Astrocyte of the spinal cord (primary cell): ENCODE results near the gene PKIG.

ENCODE experiments used
- DNase-seq: peaks from one replicate; pipeline ENCODE4 v3.0.0; 2011; ENCODE audit warnings: low read depth, low spot score
- H3K4me3 ChIP-seq: 2 replicates; pipeline ENCODE4 v1.5.1; 2011; ENCODE audit warnings: low read depth, mild to moderate bottlenecking, low read length, moderate library complexity
- in situ Hi-C: cut with HindIII; loops from 2 replicates; pipeline ENCODE4 v1.10.0; 2017; ENCODE audit warnings: low sequenced_read_pairs
- TF ChIP-seq, protein P1 (sequence below): IDR thresholded peaks from 2 replicates; pipeline ENCODE4 v1.5.1; 2012; ENCODE audit warnings: low read depth, mild to moderate bottlenecking, low read length, inconsistent platforms

PKIG gene

DNA sequence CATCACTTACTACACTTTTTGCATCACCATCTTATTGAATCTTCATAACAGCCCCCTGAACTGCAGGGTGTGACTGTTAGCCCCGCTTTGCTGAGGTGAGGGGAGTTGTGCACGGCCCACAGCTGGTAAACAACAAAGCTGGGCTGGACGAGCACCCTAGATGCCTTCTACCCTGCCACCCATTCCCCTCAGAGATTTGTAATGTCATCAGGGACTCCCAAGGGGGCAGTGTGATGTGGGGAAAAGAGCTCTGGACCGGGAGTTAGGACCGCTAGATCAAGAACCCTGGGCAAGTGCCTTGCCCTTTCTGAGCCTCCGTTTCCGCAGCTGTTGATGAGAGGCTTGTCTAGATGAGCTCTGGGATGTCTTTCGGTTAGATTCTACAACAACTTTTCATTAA, 20.9 kb downstream of the PKIG start:
- TF ChIP-seq, protein P1, sequence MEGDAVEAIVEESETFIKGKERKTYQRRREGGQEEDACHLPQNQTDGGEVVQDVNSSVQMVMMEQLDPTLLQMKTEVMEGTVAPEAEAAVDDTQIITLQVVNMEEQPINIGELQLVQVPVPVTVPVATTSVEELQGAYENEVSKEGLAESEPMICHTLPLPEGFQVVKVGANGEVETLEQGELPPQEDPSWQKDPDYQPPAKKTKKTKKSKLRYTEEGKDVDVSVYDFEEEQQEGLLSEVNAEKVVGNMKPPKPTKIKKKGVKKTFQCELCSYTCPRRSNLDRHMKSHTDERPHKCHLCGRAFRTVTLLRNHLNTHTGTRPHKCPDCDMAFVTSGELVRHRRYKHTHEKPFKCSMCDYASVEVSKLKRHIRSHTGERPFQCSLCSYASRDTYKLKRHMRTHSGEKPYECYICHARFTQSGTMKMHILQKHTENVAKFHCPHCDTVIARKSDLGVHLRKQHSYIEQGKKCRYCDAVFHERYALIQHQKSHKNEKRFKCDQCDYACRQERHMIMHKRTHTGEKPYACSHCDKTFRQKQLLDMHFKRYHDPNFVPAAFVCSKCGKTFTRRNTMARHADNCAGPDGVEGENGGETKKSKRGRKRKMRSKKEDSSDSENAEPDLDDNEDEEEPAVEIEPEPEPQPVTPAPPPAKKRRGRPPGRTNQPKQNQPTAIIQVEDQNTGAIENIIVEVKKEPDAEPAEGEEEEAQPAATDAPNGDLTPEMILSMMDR: no peak
- DNase-seq: no peak
- in situ Hi-C loops: no loop called here
- no peak overlapping the region for H3K4me3 ChIP-seq

DNA sequence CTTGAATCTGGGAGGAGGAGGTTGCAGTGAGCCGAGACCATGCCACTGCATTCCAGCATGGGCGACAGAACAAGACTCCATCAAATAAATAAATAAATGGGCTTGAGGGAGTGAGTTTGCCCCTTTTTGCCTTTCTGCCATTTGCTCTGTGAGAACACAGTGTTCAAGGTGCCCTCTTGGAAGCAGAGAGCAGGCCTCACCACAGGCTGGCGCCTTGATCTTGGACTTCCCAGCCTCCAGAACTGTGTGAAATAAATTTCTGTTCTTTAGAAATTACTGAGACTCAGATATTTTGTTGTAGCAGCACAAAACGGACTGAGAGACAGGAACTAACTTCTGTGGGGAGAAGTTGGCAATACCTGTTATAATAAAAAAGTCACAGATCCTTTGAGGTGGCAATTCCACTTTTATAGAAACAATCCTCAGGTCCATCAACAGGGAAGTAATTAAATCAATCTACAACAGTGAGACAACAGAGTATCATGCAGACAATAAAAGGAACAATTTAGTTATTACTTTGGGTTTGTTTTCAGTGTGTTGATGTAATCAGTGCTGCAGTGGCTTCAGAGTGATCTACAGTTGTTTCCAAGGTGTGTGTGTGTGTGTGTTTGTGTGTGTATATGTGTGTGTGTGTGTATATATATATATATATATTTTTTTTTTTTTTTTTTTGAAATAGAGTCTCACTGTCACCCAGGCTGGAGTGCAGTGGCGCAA, 24.5 kb downstream of the PKIG start:
- no peak for DNase-seq
- in situ Hi-C loops: no loop called here
- TF ChIP-seq, protein P1: no peak
- no peak overlapping the region for H3K4me3 ChIP-seq

DNA sequence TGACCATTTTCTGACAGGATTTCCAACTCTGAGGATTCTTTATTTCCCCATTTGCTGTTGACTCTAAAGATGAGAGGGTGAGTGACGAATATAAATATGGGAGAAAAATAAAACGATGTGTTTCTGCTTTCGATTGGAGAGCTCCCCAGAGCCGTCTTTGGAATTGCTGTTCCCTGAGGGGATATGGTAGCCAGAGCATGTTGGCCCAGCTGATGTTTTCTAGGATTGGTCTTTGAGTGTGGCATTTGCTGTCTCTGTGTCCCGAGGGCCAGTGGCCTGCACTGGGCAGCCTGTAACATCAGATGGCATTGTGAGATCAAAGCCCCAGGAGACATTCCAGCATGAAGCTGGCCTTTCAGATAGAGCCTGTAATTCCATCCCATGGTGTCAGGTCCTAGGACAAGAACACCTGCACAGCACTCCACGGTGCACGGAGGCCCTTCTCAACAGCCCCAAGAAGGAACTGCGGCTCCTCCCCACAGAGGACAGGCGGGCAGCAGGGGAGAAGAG, 26.7 kb downstream of the PKIG start:
- no peak for DNase-seq
- TF ChIP-seq, protein P1: no peak
- in situ Hi-C loops: no loop called here
- no peak overlapping the region for H3K4me3 ChIP-seq

DNA sequence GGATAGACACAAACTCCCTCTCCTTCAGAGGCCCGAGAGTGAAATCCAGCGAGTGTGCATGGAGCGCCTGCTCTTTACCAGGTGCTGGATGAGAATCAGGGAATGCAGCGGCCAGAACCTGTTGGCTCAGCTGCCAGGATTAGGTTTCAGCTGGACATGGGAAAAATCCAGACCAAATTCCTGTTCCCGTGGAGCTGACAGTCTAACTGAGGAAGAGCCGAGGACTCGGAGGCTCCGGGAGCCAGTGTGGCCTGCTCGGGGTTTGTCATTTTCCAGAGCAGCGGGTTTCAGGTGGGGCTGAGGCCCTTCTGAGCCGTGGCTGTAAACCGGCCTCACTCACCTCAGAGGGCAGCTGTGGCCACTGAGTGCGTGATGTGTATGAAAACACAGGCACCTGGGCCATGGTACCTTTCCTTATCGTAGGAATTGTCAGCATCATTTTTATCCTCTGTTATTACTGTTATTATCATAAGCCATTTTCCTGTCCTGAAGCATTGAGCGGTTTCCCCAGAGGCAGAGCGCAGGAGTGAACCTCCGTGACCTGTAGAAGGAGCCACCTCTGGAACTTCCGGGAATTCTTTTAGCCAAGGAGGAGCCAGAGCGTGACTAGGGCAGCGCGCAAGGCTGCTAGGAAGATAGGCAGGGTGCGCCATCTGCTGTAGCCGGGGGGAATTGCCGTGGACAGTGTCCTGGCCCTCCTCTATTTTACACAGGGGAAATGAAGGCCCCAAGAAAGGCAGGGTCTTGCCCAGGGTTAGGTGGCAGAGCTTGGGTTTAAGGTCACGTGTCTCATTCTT, 27.3 kb downstream of the PKIG start:
- no peak overlapping the region for H3K4me3 ChIP-seq
- TF ChIP-seq, protein P1: peak; percentile 99
- DNase-seq: peak; percentile 73
- in situ Hi-C loops: no loop called here

DNA sequence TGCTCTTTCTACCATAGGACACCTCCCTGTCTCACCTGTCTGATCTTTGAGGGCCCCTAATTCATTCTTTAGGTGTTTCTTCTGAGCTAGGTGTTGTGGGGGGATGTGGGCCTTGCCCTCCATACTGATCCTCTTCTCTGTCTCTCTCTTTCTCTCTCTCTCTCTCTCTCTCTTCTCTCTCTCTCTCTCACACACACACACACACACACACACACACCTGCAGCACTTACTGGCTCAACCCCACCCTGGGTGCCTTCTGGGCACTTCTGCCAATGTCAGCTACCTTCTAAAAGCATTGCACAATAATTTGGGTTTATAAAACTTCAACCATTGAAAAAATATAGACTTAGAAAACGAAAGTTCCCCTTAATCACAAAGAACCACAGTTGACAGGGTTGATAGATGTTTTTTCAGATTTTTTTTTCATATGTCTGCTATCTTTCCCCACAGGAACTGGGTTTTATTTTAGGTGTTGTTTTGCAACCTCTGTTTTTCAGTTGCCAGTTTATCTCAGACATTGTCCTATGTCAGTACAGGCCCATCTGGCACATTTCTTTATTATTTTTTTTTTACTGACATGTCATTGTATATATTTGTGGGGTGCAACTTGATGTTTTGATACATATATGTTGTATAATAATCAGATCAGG, 28.1 kb downstream of the PKIG start:
- no peak overlapping the region for H3K4me3 ChIP-seq
- in situ Hi-C loops: no loop called here
- TF ChIP-seq, protein P1: no peak
- no peak for DNase-seq

DNA sequence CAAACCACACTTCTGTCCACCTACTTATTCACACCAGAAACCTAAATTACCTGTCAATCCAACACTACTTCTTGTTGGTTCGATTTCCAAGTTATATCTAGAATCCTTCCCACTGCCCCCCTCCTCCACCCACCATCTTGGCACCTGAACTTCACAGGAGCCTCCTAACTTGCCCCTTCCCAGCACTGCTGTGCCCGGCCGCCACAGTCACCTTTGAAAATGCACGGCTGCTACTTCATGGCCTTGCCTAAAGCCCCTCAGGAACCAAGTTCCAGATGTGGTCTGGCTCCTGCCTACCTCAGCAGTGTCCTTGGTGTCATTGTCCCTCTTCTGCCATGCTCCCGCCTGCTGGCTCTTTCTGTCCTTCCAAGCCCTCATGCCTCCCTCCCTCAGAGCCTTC, 31.2 kb downstream of the PKIG start:
- H3K4me3 ChIP-seq: no peak overlapping the region
- in situ Hi-C loops: no loop called here
- TF ChIP-seq, protein P1: no peak
- DNase-seq: no peak
